Measurements from ENCODE around the gene TXNDC16.

DNA sequence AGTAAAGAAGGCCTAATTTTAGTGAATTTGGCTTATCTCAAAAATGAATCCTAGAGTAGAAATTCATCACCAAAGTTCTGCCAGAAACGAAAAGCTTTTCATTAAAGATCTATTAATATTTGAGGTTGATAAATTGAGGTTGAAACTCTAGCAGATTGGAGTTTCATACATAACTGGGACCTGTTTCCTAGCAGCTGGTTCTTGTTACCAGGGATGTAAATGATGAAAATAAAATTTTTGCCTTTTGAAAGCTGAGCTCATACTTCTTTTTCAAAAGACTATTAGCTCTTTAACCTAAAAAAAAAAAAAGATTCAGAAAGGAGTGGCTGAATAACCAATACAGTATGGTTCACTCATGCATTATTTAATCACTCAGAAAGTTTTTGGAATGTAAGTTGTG, 139.9 kb downstream of the TXNDC16 start:
- TF ChIP-seq, protein P1, sequence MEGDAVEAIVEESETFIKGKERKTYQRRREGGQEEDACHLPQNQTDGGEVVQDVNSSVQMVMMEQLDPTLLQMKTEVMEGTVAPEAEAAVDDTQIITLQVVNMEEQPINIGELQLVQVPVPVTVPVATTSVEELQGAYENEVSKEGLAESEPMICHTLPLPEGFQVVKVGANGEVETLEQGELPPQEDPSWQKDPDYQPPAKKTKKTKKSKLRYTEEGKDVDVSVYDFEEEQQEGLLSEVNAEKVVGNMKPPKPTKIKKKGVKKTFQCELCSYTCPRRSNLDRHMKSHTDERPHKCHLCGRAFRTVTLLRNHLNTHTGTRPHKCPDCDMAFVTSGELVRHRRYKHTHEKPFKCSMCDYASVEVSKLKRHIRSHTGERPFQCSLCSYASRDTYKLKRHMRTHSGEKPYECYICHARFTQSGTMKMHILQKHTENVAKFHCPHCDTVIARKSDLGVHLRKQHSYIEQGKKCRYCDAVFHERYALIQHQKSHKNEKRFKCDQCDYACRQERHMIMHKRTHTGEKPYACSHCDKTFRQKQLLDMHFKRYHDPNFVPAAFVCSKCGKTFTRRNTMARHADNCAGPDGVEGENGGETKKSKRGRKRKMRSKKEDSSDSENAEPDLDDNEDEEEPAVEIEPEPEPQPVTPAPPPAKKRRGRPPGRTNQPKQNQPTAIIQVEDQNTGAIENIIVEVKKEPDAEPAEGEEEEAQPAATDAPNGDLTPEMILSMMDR (IDR thresholded peaks at IDR 0.05) = no peak
- TF ChIP-seq POLR2A (IDR thresholded peaks at IDR 0.05; ENCODE audit: low read length) = no peak
- TF ChIP-seq CEBPB (IDR thresholded peaks at IDR 0.05) = no peak
- no peak for TF ChIP-seq PHF8 (IDR thresholded peaks at IDR 0.05; ENCODE audit: borderline replicate concordance, low read depth)
- no peak for TF ChIP-seq EP300 (IDR thresholded peaks at IDR 0.05)
- no peak for TF ChIP-seq ZSCAN20 (CRISPR knock-in tag; IDR thresholded peaks at IDR 0.05)
- TF ChIP-seq CBX8 (IDR thresholded peaks at IDR 0.05) = no peak
- TF ChIP-seq CBX2 (IDR thresholded peaks at IDR 0.05; ENCODE audit: borderline replicate concordance, low read depth) = no peak
- no peak for TF ChIP-seq MAZ (IDR thresholded peaks at IDR 0.05; ENCODE audit: borderline replicate concordance, low read depth, low read length)
- TF ChIP-seq HDAC2 (IDR thresholded peaks at IDR 0.05) = no peak

All from A549 (cell line).